Activated CD4-positive, alpha-beta memory T cell treated with anti-CD3 and anti-CD28 coated beads, Interleukin-2, amount 10 ng/mL, durations not matched to agents 7 days and 5 days (primary cell): ENCODE data around the gene PITPNC1. TPM values are rescaled to one million over a fixed set of nuclear protein-coding genes. Genes with fewer than 3 reads are reported as not detected.

Experiments used
- CTCF ChIA-PET: fragments of 350-600 bp; sonication (Branson Sonifier 250); formaldehyde crosslinking; loops from one replicate; lab custom pipeline; 2021; ENCODE audit warnings: antibody characterized with exemption, inconsistent platforms; lab: Charles Lee
- POLR2A ChIA-PET: fragments of 350-600 bp; sonication (Branson Sonifier 250); formaldehyde crosslinking; loops from one replicate; lab custom pipeline; 2021; ENCODE audit warnings: antibody characterized with exemption; lab: Charles Lee
- DNase-seq: peaks from one replicate; pipeline ENCODE4 v3.0.0-alpha.2; 2020
- H3K27ac Mint-ChIP-seq: one replicate; pipeline ENCODE4 v1.8.0; 2021; ENCODE audit warnings: mild to moderate bottlenecking, mixed read lengths
- H3K27me3 Mint-ChIP-seq: one replicate; pipeline ENCODE4 v1.8.0; 2021; ENCODE audit warnings: mixed read lengths
- H3K36me3 Mint-ChIP-seq: one replicate; pipeline ENCODE4 v1.8.0; 2021; ENCODE audit warnings: low read depth, mixed read lengths
- H3K4me1 Mint-ChIP-seq: one replicate; pipeline ENCODE4 v1.8.0; 2021; ENCODE audit warnings: mixed read lengths
- H3K4me3 Mint-ChIP-seq: one replicate; pipeline ENCODE4 v1.8.0; 2021; ENCODE audit warnings: mild to moderate bottlenecking, mixed read lengths
- H3K9me3 Mint-ChIP-seq: one replicate; pipeline ENCODE4 v1.8.0; 2021; ENCODE audit warnings: mixed read lengths
- total RNA-seq, 2 experiments: library from RNA; stranded (reverse); gene quantifications; one replicate each; pipeline ENCODE4 v1.2.3, GENCODE V29; 2021

Gene PITPNC1
- total RNA-seq, 2 experiments from 2014 or later, result 29.1 to 31.1 TPM

GRCh38 chr17:67542219-67543114, 165.4 kb downstream of the PITPNC1 start:
- CTCF ChIA-PET, result no interaction called here
- Mint-ChIP-seq H3K36me3 (no peaks in the 10 kb centered on the region), H3K9me3 (no peaks in the 10 kb centered on the region), H3K27ac (no peak overlapping the region), H3K4me3 (no peak overlapping the region), H3K27me3 (no peaks in the 10 kb centered on the region), H3K4me1 (no peaks in the 10 kb centered on the region)
- DNase-seq, result no peak
- POLR2A ChIA-PET, result no interaction called here

GRCh38 chr17:67544364-67544955, 167.4 kb downstream of the PITPNC1 start:
- H3K36me3 Mint-ChIP-seq, result no peaks in the 10 kb centered on the region
- peaks cover 4% of the 10 kb centered on the region for H3K4me1 Mint-ChIP-seq
- DNase-seq, result no peak
- no peak overlapping the region for H3K4me3 Mint-ChIP-seq
- no peak overlapping the region for H3K27ac Mint-ChIP-seq
- POLR2A ChIA-PET, result no interaction called here
- H3K9me3 Mint-ChIP-seq, result no peaks in the 10 kb centered on the region
- CTCF ChIA-PET, result no interaction called here
- H3K27me3 Mint-ChIP-seq, result no peaks in the 10 kb centered on the region

GRCh38 chr17:67546578-67547527, 169.8 kb downstream of the PITPNC1 start:
- H3K27ac Mint-ChIP-seq, result no peak overlapping the region
- H3K4me1 Mint-ChIP-seq, result peaks cover 7% of the 10 kb centered on the region
- H3K36me3 Mint-ChIP-seq, result no peaks in the 10 kb centered on the region
- no peak for DNase-seq
- H3K4me3 Mint-ChIP-seq, result no peak overlapping the region
- ChIA-PET CTCF (no interaction called here), POLR2A (no interaction called here)
- H3K9me3 Mint-ChIP-seq, result no peaks in the 10 kb centered on the region
- no peaks in the 10 kb centered on the region for H3K27me3 Mint-ChIP-seq

GRCh38 chr17:67548693-67549092, 171.6 kb downstream of the PITPNC1 start:
- Mint-ChIP-seq H3K4me1 (peaks cover 7% of the 10 kb centered on the region), H3K27ac (no peak overlapping the region), H3K36me3 (no peaks in the 10 kb centered on the region), H3K9me3 (no peaks in the 10 kb centered on the region), H3K27me3 (no peaks in the 10 kb centered on the region), H3K4me3 (no peak overlapping the region)
- POLR2A ChIA-PET, result no interaction called here
- CTCF ChIA-PET, result no interaction called here
- no peak for DNase-seq

- POLR2A ChIA-PET, result no interaction called here
- no peak for DNase-seq
- peaks cover 7% of the 10 kb centered on the region for H3K4me1 Mint-ChIP-seq
- H3K27ac Mint-ChIP-seq, result no peak overlapping the region
- no peaks in the 10 kb centered on the region for H3K9me3 Mint-ChIP-seq
- CTCF ChIA-PET, result no interaction called here
- no peaks in the 10 kb centered on the region for H3K27me3 Mint-ChIP-seq
- H3K4me3 Mint-ChIP-seq, result no peak overlapping the region
- no peaks in the 10 kb centered on the region for H3K36me3 Mint-ChIP-seq
These were observed 172.7 kb downstream of the PITPNC1 start for GRCh38 chr17:67549820-67550219.

GRCh38 chr17:67554634-67555033, 177.6 kb downstream of the PITPNC1 start:
- H3K36me3 Mint-ChIP-seq, result peaks cover 6% of the 10 kb centered on the region
- ChIA-PET CTCF (interaction anchor here (1.3 kb wide), 1 partner anchor 8 kb away, joined by 3 read pairs; no protein-coding TSS in a partner anchor), POLR2A (no interaction called here)
- H3K27me3 Mint-ChIP-seq, result no peaks in the 10 kb centered on the region
- no peaks in the 10 kb centered on the region for H3K9me3 Mint-ChIP-seq
- no peak for DNase-seq
- peaks cover 1% of the 10 kb centered on the region for H3K4me1 Mint-ChIP-seq
- no peak overlapping the region for H3K4me3 Mint-ChIP-seq
- no peak overlapping the region for H3K27ac Mint-ChIP-seq

GRCh38 chr17:67555855-67556254, 178.8 kb downstream of the PITPNC1 start:
- H3K27ac Mint-ChIP-seq, result no peak overlapping the region
- H3K36me3 Mint-ChIP-seq, result peaks cover 6% of the 10 kb centered on the region
- no peaks in the 10 kb centered on the region for H3K27me3 Mint-ChIP-seq
- ChIA-PET CTCF (no interaction called here), POLR2A (no interaction called here)
- H3K9me3 Mint-ChIP-seq, result no peaks in the 10 kb centered on the region
- H3K4me3 Mint-ChIP-seq, result no peak overlapping the region
- no peak for DNase-seq
- no peaks in the 10 kb centered on the region for H3K4me1 Mint-ChIP-seq

- ChIA-PET POLR2A (no interaction called here), CTCF (no interaction called here)
- Mint-ChIP-seq H3K36me3 (peaks cover 6% of the 10 kb centered on the region), H3K27ac (no peak overlapping the region), H3K4me1 (no peaks in the 10 kb centered on the region), H3K4me3 (no peak overlapping the region), H3K9me3 (no peaks in the 10 kb centered on the region), H3K27me3 (no peaks in the 10 kb centered on the region)
- no peak for DNase-seq
These were observed 180.2 kb downstream of the PITPNC1 start for GRCh38 chr17:67557052-67557845.

GRCh38 chr17:67557921-67558320, 180.8 kb downstream of the PITPNC1 start:
- Mint-ChIP-seq H3K4me3 (no peak overlapping the region), H3K9me3 (no peaks in the 10 kb centered on the region), H3K4me1 (no peaks in the 10 kb centered on the region), H3K36me3 (peaks cover 6% of the 10 kb centered on the region), H3K27me3 (no peaks in the 10 kb centered on the region), H3K27ac (no peak overlapping the region)
- no peak for DNase-seq
- ChIA-PET POLR2A (no interaction called here), CTCF (no interaction called here)

GRCh38 chr17:67558740-67559380, 181.8 kb downstream of the PITPNC1 start:
- H3K27me3 Mint-ChIP-seq, result no peaks in the 10 kb centered on the region
- DNase-seq, result no peak
- no peak overlapping the region for H3K27ac Mint-ChIP-seq
- CTCF ChIA-PET, result no interaction called here
- no peaks in the 10 kb centered on the region for H3K9me3 Mint-ChIP-seq
- no peaks in the 10 kb centered on the region for H3K4me1 Mint-ChIP-seq
- no peak overlapping the region for H3K4me3 Mint-ChIP-seq
- POLR2A ChIA-PET, result no interaction called here
- peaks cover 6% of the 10 kb centered on the region for H3K36me3 Mint-ChIP-seq

GRCh38 chr17:67559381-67559966, 182.4 kb downstream of the PITPNC1 start:
- ChIA-PET CTCF (interaction anchor here (1.5 kb wide), 1 partner anchor 128 kb away, joined by 3 read pairs; no protein-coding TSS in a partner anchor), POLR2A (no interaction called here)
- Mint-ChIP-seq H3K27me3 (no peaks in the 10 kb centered on the region), H3K9me3 (no peaks in the 10 kb centered on the region), H3K4me1 (no peaks in the 10 kb centered on the region), H3K4me3 (no peak overlapping the region), H3K27ac (no peak overlapping the region), H3K36me3 (peaks cover 6% of the 10 kb centered on the region)
- no peak for DNase-seq

GRCh38 chr17:67562005-67562404, 184.9 kb downstream of the PITPNC1 start:
- POLR2A ChIA-PET, result no interaction called here

More at GRCh38 chr17:67562005-67562404, 184.9 kb downstream of the PITPNC1 start:
- no peak for DNase-seq
- Mint-ChIP-seq H3K36me3 (no peaks in the 10 kb centered on the region), H3K27ac (no peak overlapping the region), H3K27me3 (no peaks in the 10 kb centered on the region), H3K4me3 (no peak overlapping the region), H3K9me3 (no peaks in the 10 kb centered on the region), H3K4me1 (no peaks in the 10 kb centered on the region)
- CTCF ChIA-PET, result no interaction called here
